Endodermal cell (in vitro differentiated cells): ENCODE measurements around the gene IFNE. TPM values are rescaled to one million over a fixed set of nuclear protein-coding genes. Genes with fewer than 3 reads are reported as not detected.
A peak's percentile ranks its signal among the peaks of the same experiment; 100 is the strongest.

Experiments used
- DNase-seq: peaks from one replicate; pipeline ENCODE4 v3.0.0-alpha.2; 2017
- H3K27ac ChIP-seq: 2 replicates; pipeline ENCODE4 v1.5.1; 2013; ENCODE audit warnings: mild to moderate bottlenecking, low read depth, low read length, moderate library complexity
- H3K27me3 ChIP-seq: 2 replicates; pipeline ENCODE4 v1.6.1; 2013; ENCODE audit warnings: mild to moderate bottlenecking, low read length, moderate library complexity; ENCODE audit not compliant: insufficient read depth, control insufficient read depth, poor library complexity, severe bottlenecking
- H3K36me3 ChIP-seq: 2 replicates; pipeline ENCODE4 v1.7.0; 2013; ENCODE audit warnings: mild to moderate bottlenecking, low read length, moderate library complexity; ENCODE audit not compliant: control insufficient read depth, insufficient read depth
- H3K4me1 ChIP-seq: one replicate; pipeline ENCODE4 v1.7.0; 2013; ENCODE audit warnings: low read length; ENCODE audit not compliant: control insufficient read depth, insufficient read depth
- H3K4me3 ChIP-seq: 2 replicates; pipeline ENCODE4 v1.5.1; 2013; ENCODE audit warnings: mild to moderate bottlenecking, low read length, moderate library complexity
- H3K9ac ChIP-seq: 2 replicates; pipeline ENCODE4 v1.6.1; 2013; ENCODE audit warnings: mild to moderate bottlenecking, low read length, moderate library complexity; ENCODE audit not compliant: poor library complexity, severe bottlenecking; ENCODE audit errors: extremely low read depth
- H3K9me3 ChIP-seq: 2 replicates; pipeline ENCODE4 v1.6.1; 2013; ENCODE audit warnings: mild to moderate bottlenecking, low read length, moderate library complexity; ENCODE audit not compliant: control insufficient read depth
- H3K27ac Mint-ChIP-seq: 2 replicates; pipeline ENCODE4 v1.8.0; 2020; ENCODE audit warnings: mixed read lengths
- H3K27me3 Mint-ChIP-seq: 2 replicates; pipeline ENCODE4 v1.8.0; 2021; ENCODE audit warnings: mild to moderate bottlenecking, mixed read lengths; ENCODE audit not compliant: insufficient read depth
- H3K36me3 Mint-ChIP-seq: 2 replicates; pipeline ENCODE4 v1.8.0; 2020; ENCODE audit warnings: low read depth, mixed read lengths
- H3K4me1 Mint-ChIP-seq: 2 replicates; pipeline ENCODE4 v1.8.0; 2020; ENCODE audit warnings: mixed read lengths
- H3K4me3 Mint-ChIP-seq: 2 replicates; pipeline ENCODE4 v1.8.0; 2020; ENCODE audit warnings: mild to moderate bottlenecking, moderate library complexity, mixed read lengths
- H3K9me3 Mint-ChIP-seq: 2 replicates; pipeline ENCODE4 v1.8.0; 2020; ENCODE audit warnings: mild to moderate bottlenecking, mixed read lengths
- CTCF ChIP-seq: fragments of 200-600 bp; sonication (generic); conservative IDR thresholded peaks from 2 replicates; pipeline ENCODE4 v1.5.0; 2021; ENCODE audit warnings: antibody characterized with exemption, mild to moderate bottlenecking
- WGBS, 2 experiments: methylation state at CpG; one replicate each; pipeline versions ENCODE4 v1.1.5 to v1.1.7; 2013; ENCODE audit warnings: missing lambda C conversion rate in 2 of 2, mixed read lengths in 1 of 2; ENCODE audit not compliant: insufficient coverage in 1 of 2, insufficient read length in 1 of 2; 5-methylcytosine and 5-hydroxymethylcytosine counted together
- total RNA-seq, 2 donors: library from RNA; stranded (reverse); fragmentation: NEBNext Ultra II Directional in 1 of 2; extraction: Animal tissue kit (Norgen Biotek cat#: 25700) in 1 of 2; gene quantifications; 2 replicates in 1 of 2; 3 replicates in 1 of 2; pipeline ENCODE4 v1.2.1, GENCODE V29; 2021

IFNE gene
- total RNA-seq, 2 donors from 2014 or later = 1.5 to 2.0 TPM

- no peaks in the 10 kb centered on the region for H3K9me3 Mint-ChIP-seq
- peak; percentile 62 for TF ChIP-seq CTCF
- peaks cover 4% of the 10 kb centered on the region for H3K36me3 Mint-ChIP-seq
- peaks cover 12% of the 10 kb centered on the region for H3K4me1 Mint-ChIP-seq
- no peaks in the 10 kb centered on the region for H3K27me3 ChIP-seq
- no peak overlapping the region for H3K4me3 ChIP-seq
- H3K27me3 Mint-ChIP-seq = no peaks in the 10 kb centered on the region
- H3K9ac ChIP-seq = no peak overlapping the region
- no peak for DNase-seq
- no peak overlapping the region for H3K4me3 Mint-ChIP-seq
- WGBS, 2 experiments = 90 to 100% methylated on average over 2 to 3 of the region's 3 CpGs
- no peaks in the 10 kb centered on the region for H3K4me1 ChIP-seq
- no peak overlapping the region for H3K27ac ChIP-seq
- no peaks in the 10 kb centered on the region for H3K9me3 ChIP-seq
- H3K27ac Mint-ChIP-seq = no peak overlapping the region
- no peaks in the 10 kb centered on the region for H3K36me3 ChIP-seq
These were observed 8.9 kb downstream of the IFNE start for GRCh38 chr9:21473236-21473635.

- no peak overlapping the region for H3K27ac Mint-ChIP-seq
- H3K36me3 Mint-ChIP-seq = no peaks in the 10 kb centered on the region
- no peaks in the 10 kb centered on the region for H3K27me3 Mint-ChIP-seq
- Histone ChIP-seq H3K4me3 (no peak overlapping the region), H3K27me3 (no peaks in the 10 kb centered on the region), H3K36me3 (no peaks in the 10 kb centered on the region), H3K9me3 (no peaks in the 10 kb centered on the region), H3K9ac (no peak overlapping the region), H3K27ac (no peak overlapping the region), H3K4me1 (no peaks in the 10 kb centered on the region)
- H3K9me3 Mint-ChIP-seq = no peaks in the 10 kb centered on the region
- no peak for DNase-seq
- peaks cover 16% of the 10 kb centered on the region for H3K4me1 Mint-ChIP-seq
- 96 to 98% methylated on average over 5 of the region's 5 CpGs for WGBS, 2 experiments
- TF ChIP-seq CTCF = no peak
- H3K4me3 Mint-ChIP-seq = no peak overlapping the region
These were observed 12.0 kb downstream of the IFNE start for GRCh38 chr9:21470126-21470525.

DNA sequence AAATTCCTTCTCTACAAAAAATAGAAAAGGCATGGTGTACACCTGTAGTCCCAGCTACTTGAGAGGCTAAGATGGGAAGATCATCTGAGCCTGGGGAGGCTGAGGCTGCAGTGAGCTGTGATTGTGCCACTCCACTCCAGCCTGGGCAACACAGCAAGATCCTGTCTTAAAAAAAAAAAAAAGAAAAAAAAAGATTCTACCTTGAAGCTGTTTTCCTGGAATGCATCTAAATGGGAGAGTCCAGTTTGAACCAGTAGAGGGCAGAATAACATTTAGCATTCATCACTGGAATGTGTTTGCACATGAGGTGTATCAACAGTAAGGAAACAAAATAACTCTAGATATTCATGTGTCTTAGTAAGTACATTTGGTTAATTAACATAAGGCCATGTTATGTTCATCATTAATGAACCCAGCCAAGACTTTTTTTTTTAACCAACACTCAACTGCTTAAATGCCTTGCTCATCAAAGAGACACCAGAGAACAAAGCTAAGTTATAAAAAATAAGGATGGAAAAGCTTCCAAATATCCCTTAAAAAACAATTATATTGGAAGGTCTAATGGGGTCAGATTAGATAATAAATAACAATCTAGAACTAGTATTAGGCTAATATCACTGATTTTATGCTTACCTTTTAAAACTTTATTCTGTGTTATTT is 16.1 kb downstream of the IFNE start:
- Histone ChIP-seq H3K9me3 (peaks cover 23% of the 10 kb centered on the region), H3K4me3 (no peak overlapping the region), H3K4me1 (no peaks in the 10 kb centered on the region), H3K27me3 (no peaks in the 10 kb centered on the region), H3K9ac (no peak overlapping the region), H3K27ac (no peak overlapping the region), H3K36me3 (no peaks in the 10 kb centered on the region)
- peaks cover 8% of the 10 kb centered on the region for H3K4me1 Mint-ChIP-seq
- no peak overlapping the region for H3K4me3 Mint-ChIP-seq
- H3K27me3 Mint-ChIP-seq = peaks cover 2% of the 10 kb centered on the region
- peaks cover 21% of the 10 kb centered on the region for H3K9me3 Mint-ChIP-seq
- H3K27ac Mint-ChIP-seq = no peak overlapping the region
- peaks cover 4% of the 10 kb centered on the region for H3K36me3 Mint-ChIP-seq
- peak; percentile 86 for TF ChIP-seq CTCF
- no peak for DNase-seq
